OCI-LY1 (cell line): ENCODE measurements around the gene ST8SIA6.
"Not testable (repeated sequence)": the region's sequence is repeated elsewhere in the genome, so short reads cannot be mapped to it uniquely, and the experiment has no call there.

ENCODE experiments used
- EZH2 ChIP-seq: fragments of 200-600 bp; sonication (generic), shearing (Covaris generic); IDR thresholded peaks from 2 replicates; pipeline ENCODE4 v1.8.0; 2017; ENCODE audit warnings: borderline replicate concordance, mixed run types, mild to moderate bottlenecking, antibody characterized with exemption, low read length, moderate library complexity, mixed read lengths
- TF ChIP-seq, protein P1 (sequence below): fragments of 200-600 bp; sonication (generic), shearing (Covaris generic); IDR thresholded peaks from 2 replicates; pipeline ENCODE4 v1.5.1; 2017; ENCODE audit warnings: mild to moderate bottlenecking, antibody characterized with exemption, low read length, moderate library complexity, mixed read lengths

DNA sequence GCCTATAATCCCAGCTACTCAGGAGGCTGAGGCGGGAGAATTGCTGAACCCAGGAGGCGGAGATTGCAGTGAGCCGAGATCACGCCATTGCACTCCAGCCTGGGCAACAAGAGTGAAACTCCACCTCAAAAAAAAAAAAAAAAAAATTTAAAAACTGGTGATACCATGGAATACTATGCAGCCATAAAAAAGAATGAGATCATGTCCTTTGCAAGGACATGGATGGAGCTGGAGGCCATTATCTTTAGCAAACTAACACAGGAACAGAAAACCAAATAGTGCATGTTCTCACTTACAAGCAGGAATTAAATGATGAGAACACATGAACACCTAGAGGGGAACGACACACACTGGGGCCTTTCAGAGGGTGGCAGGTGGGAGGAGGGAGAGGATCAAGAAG lies 44.6 kb upstream of the ST8SIA6 start:
- TF ChIP-seq, protein P1, sequence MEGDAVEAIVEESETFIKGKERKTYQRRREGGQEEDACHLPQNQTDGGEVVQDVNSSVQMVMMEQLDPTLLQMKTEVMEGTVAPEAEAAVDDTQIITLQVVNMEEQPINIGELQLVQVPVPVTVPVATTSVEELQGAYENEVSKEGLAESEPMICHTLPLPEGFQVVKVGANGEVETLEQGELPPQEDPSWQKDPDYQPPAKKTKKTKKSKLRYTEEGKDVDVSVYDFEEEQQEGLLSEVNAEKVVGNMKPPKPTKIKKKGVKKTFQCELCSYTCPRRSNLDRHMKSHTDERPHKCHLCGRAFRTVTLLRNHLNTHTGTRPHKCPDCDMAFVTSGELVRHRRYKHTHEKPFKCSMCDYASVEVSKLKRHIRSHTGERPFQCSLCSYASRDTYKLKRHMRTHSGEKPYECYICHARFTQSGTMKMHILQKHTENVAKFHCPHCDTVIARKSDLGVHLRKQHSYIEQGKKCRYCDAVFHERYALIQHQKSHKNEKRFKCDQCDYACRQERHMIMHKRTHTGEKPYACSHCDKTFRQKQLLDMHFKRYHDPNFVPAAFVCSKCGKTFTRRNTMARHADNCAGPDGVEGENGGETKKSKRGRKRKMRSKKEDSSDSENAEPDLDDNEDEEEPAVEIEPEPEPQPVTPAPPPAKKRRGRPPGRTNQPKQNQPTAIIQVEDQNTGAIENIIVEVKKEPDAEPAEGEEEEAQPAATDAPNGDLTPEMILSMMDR, result not testable (repeated sequence)
- TF ChIP-seq EZH2, result not testable (repeated sequence)
